Pancreas (tissue), 10 donors: Measurements from ENCODE around the gene KDM7A. TPM values are rescaled to one million over a fixed set of nuclear protein-coding genes. Genes with fewer than 3 reads are reported as not detected.

Experiments used
- ATAC-seq, 4 donors: fragments of 200-7000 bp; cut with Tn5 transposase; one replicate each; pipeline versions ENCODE4 v1.8.0 to v1.9.1; 2020; ENCODE audit warnings: mild to moderate bottlenecking in 4 of 4, moderate library complexity in 4 of 4
- DNase-seq, 6 donors: peaks; one replicate each; pipeline ENCODE4 v3.0.0-alpha.2; 2020
- FAIRE-seq: peaks from 2 replicates; lab custom pipeline; 2012; peaks lifted over from hg19 to GRCh38; lab: Jason Lieb, UNC
- H3K27ac ChIP-seq, 4 donors: fragments of 200-600 bp; sonication (generic); 1 replicate in 3 of 4; 2 replicates in 1 of 4; pipeline versions ENCODE4 v1.5.0 to v1.8.0; 2020
- H3K27me3 ChIP-seq, 4 donors: fragments of 200-600 bp; one replicate each; pipeline ENCODE4 v1.8.0; 2021
- H3K36me3 ChIP-seq, 3 donors: fragments of 200-600 bp; sonication (generic) in 1 of 3; one replicate each; pipeline versions ENCODE4 v1.5.0 to v1.8.0; 2020 to 2021
- H3K4me1 ChIP-seq, 3 donors: fragments of 200-600 bp; one replicate each; pipeline ENCODE4 v1.8.0; 2021
- H3K4me3 ChIP-seq, 4 donors: fragments of 200-600 bp; sonication (generic) in 2 of 4; one replicate each; pipeline versions ENCODE4 v1.5.0 to v1.8.0; 2020 to 2021
- H3K9me3 ChIP-seq, 4 donors: fragments of 200-600 bp; one replicate each; pipeline ENCODE4 v1.8.0; 2021
- WGBS, 2 donors: extraction: QIAGEN DNeasy Blood & Tissue Kit; methylation state at CpG; one replicate each; pipeline ENCODE4 v1.1.7; 2013; 5-methylcytosine and 5-hydroxymethylcytosine counted together
- intact Hi-C, 3 donors: fragments of 100-400 bp; cut with DNase I; formaldehyde crosslinking; loops; one replicate each; pipeline versions ENCODE4 v1.11.1 to v1.14.2; 2022
- polyA plus RNA-seq, 2 donors: library from polyadenylated mRNA; stranded (reverse); fragments of 200-250 nt; gene quantifications; one replicate each; pipeline ENCODE4 v1.2.3, GENCODE V29; 2013
- total RNA-seq, 6 donors: library from RNA; stranded (reverse); fragmentation: NEBNext Ultra II Directional in 4 of 6; extraction: Animal tissue kit (Norgen Biotek cat#: 25700) in 4 of 6; gene quantifications; one replicate each; pipeline versions ENCODE4 v1.2.1 to v1.2.4, GENCODE V29; 2021 to 2023
- TF ChIP-seq, protein P1 (sequence below), 4 donors: fragments of 200-600 bp; sonication (generic) in 3 of 4; IDR thresholded peaks; one replicate each; pipeline versions ENCODE4 v1.5.0 to v1.8.0; 2021; ENCODE audit warnings: antibody characterized with exemption in 4 of 4
- donor health status: healthy with polysubstance abuse.
- donor health status: DM: no; HTN: no; CAD: no; lungs with moderate emphysema.
- donor health status: DM: no; HTN: no; CAD: no.
- donor health status: control.
- donor health status: control.
- donor health status: Bipolar disorder and iron deficiency.
- donor health status: DM: yes; HTN: yes; CAD: no.
- donor health status: DM: no; HTN: no; CAD: no.
- donor health status: DM: no; HTN: no; CAD: no.
- donor health status: DM: yes; HTN: yes; CAD: no.

Gene KDM7A
- total and polyA plus RNA-seq, 8 donors = 3.3 to 8.5 (median 6.2) TPM

DNA sequence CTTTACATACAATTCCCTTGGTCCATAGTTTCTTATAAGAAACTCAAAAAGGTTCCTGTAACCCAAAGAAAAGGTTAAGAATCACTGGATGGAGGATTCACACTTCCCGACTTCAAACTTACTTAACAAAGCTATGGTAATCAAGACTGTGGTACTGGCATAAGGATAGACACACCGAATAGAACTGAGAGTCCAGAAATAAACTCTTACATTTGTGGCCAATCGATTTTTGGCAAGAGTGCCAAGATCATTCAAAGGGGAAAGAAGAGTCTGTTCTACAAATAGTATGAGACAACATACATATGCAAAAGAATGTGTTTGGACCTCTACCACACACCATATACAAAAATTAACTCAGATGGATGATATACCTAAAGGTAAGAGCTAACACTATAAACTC is 32.8 kb downstream of the KDM7A start:
- TF ChIP-seq, protein P1, sequence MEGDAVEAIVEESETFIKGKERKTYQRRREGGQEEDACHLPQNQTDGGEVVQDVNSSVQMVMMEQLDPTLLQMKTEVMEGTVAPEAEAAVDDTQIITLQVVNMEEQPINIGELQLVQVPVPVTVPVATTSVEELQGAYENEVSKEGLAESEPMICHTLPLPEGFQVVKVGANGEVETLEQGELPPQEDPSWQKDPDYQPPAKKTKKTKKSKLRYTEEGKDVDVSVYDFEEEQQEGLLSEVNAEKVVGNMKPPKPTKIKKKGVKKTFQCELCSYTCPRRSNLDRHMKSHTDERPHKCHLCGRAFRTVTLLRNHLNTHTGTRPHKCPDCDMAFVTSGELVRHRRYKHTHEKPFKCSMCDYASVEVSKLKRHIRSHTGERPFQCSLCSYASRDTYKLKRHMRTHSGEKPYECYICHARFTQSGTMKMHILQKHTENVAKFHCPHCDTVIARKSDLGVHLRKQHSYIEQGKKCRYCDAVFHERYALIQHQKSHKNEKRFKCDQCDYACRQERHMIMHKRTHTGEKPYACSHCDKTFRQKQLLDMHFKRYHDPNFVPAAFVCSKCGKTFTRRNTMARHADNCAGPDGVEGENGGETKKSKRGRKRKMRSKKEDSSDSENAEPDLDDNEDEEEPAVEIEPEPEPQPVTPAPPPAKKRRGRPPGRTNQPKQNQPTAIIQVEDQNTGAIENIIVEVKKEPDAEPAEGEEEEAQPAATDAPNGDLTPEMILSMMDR (IDR thresholded peaks at IDR 0.05) = no peak
- Histone ChIP-seq H3K36me3 (no peaks in the 10 kb centered on the region), H3K9me3 (no peaks in the 10 kb centered on the region), H3K4me3 (no peak overlapping the region), H3K27ac (no peak overlapping the region), H3K27me3 (no peaks in the 10 kb centered on the region), H3K4me1 (peaks cover 0 to 4% (median 0%) of the 10 kb centered on the region in 3 donors)
- ATAC-seq = peak in 1 of 4 donors; percentile 22
- no peak for DNase-seq
- intact Hi-C loops = no loop called here
- no peak for FAIRE-seq
- 56 to 63% methylated on average over 3 of the region's 3 CpGs for WGBS, 2 donors

DNA sequence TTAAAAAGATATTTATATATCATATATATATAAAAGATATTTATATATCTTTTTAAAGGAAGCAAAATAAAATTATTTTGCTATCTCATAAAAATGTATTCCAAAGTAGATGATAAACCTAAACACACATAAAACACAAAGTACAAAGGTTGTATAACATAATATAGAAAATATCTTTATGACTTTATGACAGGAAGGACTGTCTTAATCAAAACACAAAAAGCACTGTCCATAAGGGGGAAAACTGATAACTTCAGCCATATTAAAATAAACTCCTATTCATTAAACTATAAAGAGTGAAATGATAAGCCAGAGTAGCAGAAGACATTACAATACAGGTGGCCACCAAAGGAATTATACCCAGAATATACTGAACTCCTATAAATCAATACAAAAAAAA is 34.8 kb downstream of the KDM7A start:
- no peak for ATAC-seq

DNA sequence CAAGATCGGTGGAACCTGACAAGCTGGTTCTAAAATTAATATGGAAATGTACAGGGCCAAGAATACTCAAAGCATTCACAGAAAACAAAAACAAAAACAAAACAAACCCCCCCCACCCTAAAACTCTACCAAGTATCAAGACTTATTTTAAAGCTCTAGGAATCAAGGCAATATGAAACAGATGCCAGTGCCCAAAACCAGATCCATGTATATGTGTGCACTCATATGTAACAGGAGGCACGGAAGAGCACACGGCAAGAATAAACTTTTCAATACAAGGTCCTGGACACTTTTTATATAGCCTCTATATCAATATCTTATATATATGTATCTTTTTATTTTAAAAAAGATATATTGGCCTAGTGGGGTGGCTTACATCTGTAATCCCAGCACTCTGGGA is 35.5 kb downstream of the KDM7A start:
- no peak overlapping the region for H3K27ac ChIP-seq
- no peaks in the 10 kb centered on the region for H3K9me3 ChIP-seq
- 86 to 88% methylated on average over 3 of the region's 3 CpGs for WGBS, 2 donors
- DNase-seq = no peak
- no peaks in the 10 kb centered on the region for H3K36me3 ChIP-seq
- intact Hi-C loops = no loop called here
- TF ChIP-seq, protein P1 (IDR thresholded peaks at IDR 0.05) = no peak
- FAIRE-seq = no peak
- H3K27me3 ChIP-seq = no peaks in the 10 kb centered on the region
- no peak for ATAC-seq
- no peak overlapping the region for H3K4me3 ChIP-seq
- peaks cover 0 to 4% (median 0%) of the 10 kb centered on the region in 3 donors for H3K4me1 ChIP-seq

More for the DNA sequence above, 34.8 kb downstream of the KDM7A start:
- DNase-seq (no peak), FAIRE-seq (peak; percentile 97)
- Histone ChIP-seq H3K4me3 (no peak overlapping the region), H3K27me3 (no peaks in the 10 kb centered on the region), H3K36me3 (no peaks in the 10 kb centered on the region), H3K9me3 (no peaks in the 10 kb centered on the region), H3K27ac (no peak overlapping the region), H3K4me1 (peaks cover 0 to 4% (median 0%) of the 10 kb centered on the region in 3 donors)
- intact Hi-C loops = no loop called here
- TF ChIP-seq, protein P1 (IDR thresholded peaks at IDR 0.05) = no peak

DNA sequence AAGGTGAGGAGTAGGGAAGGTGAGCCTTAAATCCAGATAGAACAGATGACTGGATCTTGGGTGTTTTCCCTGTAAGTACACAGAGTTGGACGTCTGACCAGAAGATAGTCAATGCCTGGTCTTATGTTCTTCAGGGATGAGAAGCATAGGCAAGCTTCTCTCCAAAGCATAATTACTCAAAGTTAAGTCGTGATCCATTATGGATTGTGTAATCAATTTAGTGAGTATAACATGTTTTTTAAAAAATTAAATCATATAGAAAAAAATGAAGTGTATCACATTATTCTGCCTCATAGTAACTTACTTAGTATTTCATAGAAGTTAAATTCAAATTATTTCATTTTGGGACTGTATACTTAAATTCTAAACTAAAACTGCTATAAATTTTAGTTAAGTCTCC is 39.7 kb downstream of the KDM7A start:
- Histone ChIP-seq H3K4me3 (no peak overlapping the region), H3K27me3 (no peaks in the 10 kb centered on the region), H3K9me3 (no peaks in the 10 kb centered on the region), H3K36me3 (peaks cover 0 to 7% (median 0%) of the 10 kb centered on the region in 3 donors), H3K27ac (no peak overlapping the region), H3K4me1 (no peaks in the 10 kb centered on the region)
- FAIRE-seq = no peak
- WGBS, 2 donors = 80 to 83% methylated on average over 2 of the region's 2 CpGs
- intact Hi-C loops = no loop called here
- DNase-seq = no peak
- no peak for ATAC-seq
- TF ChIP-seq, protein P1 (IDR thresholded peaks at IDR 0.05) = no peak

DNA sequence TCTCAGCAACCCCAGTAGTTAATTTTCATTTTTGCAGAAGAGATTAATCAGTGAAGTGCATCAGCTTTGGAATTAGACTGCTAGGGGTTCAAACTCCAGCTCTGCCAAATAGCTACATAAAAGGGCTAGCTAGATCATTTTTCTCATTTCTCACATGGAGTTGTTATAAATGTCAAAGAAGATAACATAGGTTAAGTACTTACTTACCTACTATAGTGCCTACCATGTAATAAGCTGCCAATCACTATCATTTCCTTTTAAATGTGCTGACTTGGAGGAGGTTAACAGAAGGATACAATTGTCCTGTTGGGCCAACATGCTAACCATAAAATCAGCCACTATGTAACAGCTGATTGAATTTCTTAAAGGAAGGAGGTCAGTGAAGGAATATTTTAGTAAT is 40.7 kb downstream of the KDM7A start:
- no peak for ATAC-seq

More for the DNA sequence above, 40.7 kb downstream of the KDM7A start:
- no peaks in the 10 kb centered on the region for H3K4me1 ChIP-seq
- no peaks in the 10 kb centered on the region for H3K27me3 ChIP-seq
- TF ChIP-seq, protein P1 (IDR thresholded peaks at IDR 0.05) = no peak
- H3K27ac ChIP-seq = no peak overlapping the region
- intact Hi-C loops = no loop called here
- peaks cover 0 to 11% (median 0%) of the 10 kb centered on the region in 3 donors for H3K36me3 ChIP-seq
- FAIRE-seq (no peak), DNase-seq (no peak)
- H3K9me3 ChIP-seq = no peaks in the 10 kb centered on the region
- no peak overlapping the region for H3K4me3 ChIP-seq
